IPS DF 4.7 (cell line): ENCODE measurements around the gene RNF135.
"Not testable (repeated sequence)": the region's sequence is repeated elsewhere in the genome, so short reads cannot be mapped to it uniquely, and the experiment has no call there.

ENCODE experiments used
- DNase-seq: peaks from one replicate; pipeline ENCODE4 v3.0.0-alpha.2; 2013; ENCODE audit warnings: low spot score; ENCODE audit errors: extremely low read depth

RNF135 gene, protein sequence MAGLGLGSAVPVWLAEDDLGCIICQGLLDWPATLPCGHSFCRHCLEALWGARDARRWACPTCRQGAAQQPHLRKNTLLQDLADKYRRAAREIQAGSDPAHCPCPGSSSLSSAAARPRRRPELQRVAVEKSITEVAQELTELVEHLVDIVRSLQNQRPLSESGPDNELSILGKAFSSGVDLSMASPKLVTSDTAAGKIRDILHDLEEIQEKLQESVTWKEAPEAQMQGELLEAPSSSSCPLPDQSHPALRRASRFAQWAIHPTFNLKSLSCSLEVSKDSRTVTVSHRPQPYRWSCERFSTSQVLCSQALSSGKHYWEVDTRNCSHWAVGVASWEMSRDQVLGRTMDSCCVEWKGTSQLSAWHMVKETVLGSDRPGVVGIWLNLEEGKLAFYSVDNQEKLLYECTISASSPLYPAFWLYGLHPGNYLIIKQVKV

DNA sequence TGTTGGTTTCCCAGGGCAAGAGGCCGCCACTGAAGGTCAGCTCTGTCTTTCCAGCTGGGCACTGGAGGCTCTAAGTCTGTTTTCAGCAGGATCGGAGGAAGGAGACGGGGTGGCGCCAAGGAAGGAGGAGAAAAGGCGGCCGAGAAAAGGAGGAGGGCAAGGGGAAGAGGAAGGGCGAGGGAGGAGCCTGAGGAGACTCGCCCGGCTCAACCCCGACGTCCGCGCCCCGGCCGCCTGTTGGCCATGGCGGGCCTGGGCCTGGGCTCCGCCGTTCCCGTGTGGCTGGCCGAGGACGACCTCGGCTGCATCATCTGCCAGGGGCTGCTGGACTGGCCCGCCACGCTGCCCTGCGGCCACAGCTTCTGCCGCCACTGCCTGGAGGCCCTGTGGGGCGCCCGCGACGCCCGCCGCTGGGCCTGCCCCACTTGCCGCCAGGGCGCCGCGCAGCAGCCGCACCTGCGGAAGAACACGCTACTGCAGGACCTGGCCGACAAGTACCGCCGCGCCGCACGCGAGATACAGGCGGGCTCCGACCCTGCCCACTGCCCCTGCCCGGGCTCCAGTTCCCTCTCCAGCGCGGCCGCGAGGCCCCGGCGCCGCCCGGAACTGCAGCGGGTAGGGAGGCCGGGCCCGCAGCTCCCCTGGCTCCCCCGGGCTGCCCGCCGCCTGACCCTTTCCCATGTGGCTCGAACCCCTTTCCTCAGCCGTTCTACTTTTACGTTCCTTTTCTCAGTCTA, at the start of gene RNF135:
Gene RNF135, plus strand, starts transcription at position 209 of the 737 bp plus-strand sequence. Its CDS starts 35 bp downstream, at position 244.
- DNase-seq = no peak

DNA sequence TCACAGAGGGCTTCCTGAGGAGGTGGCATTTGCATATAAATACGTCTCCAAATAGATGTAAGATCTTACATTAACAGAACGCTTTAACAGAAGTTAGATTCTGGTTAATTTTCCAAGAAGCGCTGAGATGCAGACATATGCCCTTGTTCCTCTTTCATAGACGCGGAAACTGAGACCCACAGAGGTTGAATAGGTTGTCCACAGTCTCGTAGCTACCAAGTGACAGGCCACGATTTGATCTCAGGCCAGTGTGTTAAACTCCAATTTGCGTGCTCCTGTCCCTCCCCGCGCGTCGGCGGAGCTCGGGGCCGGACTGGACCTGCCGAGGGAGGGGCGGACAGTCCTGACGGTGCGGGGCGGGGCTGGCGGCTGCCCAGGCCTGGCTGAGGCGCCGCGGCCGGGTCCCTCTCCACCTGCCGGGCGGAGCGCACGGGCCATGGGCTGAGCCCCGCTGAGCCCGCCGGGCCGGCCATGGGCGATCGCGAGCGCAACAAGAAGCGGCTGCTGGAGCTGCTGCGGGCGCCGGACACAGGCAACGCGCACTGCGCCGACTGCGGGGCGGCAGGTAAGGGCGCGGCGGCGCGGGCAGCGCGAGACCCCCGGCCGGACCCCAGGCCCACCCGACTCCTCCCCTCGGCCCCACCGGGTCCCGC, 49.2 kb upstream of the RNF135 start, which contains the start of gene ADAP2:
Gene ADAP2, plus strand, starts transcription at position 402 of the 653 bp plus-strand sequence. Its CDS starts 70 bp downstream, at position 472.
- DNase-seq = no peak

DNA sequence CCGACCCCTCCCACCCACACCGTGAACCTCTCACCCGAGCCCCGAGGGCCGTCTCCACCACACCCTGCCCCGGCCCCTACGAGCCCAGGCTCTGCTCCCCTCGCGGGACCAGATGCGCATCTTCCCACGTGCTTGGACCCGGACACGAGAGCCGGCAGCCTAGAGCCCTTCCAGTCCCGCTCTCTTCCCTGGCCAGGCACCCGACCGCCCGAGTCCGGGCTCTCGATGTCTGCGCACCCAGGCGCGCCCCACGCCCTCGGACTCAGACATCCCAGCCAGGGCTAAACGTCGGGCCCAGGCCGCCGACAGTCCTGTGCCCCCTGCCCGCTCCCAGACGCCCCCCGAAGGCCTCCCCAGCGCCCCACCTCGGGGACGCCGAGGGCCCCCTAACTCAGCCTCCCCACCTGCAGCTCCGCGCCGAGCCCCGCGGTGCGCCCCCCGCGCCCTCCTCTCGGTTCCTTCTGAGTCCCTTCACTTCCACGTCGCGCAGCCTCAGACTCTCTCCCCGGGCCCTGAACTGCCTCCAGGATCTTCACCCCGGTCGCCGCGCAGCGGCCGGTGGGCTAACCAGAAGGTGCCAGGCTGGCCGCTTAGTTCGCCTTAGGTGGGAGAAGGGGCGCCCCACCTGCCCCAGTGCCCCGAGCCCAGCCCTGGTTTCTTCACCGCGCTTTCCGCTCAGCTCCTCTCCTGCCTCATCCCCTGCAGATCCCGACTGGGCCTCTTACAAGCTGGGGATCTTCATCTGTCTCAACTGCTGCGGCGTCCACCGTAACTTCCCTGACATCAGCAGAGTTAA, 48.4 kb upstream of the RNF135 start:
- no peak for DNase-seq

DNA sequence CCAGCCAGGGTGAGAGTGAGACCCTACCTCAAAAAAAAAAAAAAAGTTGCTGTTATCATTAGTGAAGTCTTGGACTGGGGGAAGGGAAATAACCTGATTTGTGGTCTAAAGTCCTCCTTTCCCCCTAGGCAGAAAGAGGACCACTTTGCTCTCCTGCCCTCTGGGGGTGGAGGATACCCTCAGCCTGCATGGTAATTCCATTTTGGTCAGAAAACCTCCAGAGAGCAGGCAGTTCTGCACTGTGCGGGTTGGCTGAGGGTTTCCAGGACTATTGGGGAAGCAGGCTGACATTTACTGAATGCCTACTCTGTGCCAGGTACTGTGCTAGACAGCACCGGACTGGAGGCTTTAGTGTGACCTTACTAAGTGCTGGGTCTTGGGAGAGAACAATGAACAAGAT, 46.5 kb upstream of the RNF135 start:
- no peak for DNase-seq

DNA sequence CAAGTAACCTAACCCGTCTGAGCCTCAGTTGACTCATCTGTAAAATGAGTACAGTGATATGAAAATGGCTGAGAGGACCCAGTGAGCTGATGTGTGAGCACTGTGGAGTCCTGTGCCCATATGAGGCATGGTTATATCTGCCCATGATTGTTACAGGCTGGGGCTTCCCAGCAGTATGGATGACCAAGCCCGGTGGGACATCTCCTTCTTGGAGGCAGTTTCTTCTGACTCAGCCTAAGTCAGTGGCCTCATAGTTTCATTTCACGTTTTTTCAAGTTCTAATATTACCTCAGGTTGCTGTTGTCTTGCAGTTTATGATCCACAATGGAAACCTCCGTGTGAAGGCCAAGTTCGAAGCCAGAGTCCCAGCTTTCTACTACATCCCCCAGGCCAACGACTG, 44.3 kb upstream of the RNF135 start:
- no peak for DNase-seq

DNA sequence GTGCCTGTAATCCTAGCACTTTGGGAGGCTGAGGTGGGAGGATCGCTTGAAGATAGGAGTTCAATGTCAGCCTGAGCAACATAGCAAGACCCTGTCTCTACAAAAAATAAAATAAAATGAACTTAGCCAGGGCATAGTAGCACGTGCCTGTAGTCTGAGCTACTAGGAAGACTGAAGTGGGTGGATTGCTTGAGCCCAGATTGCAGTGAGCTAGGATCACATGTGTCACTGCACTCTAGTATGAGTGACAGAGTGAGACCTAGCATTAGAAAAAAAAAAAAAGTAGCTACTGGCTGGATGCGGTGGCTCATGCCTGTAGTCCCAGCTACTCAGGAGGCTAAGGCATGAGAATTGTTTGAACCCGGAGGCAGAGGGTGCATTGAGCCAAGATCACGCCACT, 43.1 kb upstream of the RNF135 start:
- no peak for DNase-seq

DNA sequence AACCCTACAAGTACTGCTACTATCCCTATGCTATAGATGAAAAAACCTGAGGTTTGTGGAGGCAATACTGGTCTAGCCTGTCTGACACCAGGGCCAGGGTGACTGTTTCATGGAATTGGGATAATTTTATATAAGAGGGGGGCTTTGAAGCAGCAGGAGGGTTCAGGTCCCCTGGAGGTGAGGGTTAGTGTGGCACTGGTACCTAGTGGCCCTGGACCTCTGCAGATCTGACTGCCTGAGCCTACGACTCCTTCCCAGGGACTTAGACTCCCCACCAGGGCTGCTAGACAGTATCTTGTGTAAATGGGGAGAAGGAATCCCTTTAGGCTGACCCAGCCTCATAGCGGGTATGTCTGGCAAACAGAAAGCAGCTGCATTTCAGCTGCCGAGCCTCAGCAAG, 42.3 kb upstream of the RNF135 start:
- no peak for DNase-seq

DNA sequence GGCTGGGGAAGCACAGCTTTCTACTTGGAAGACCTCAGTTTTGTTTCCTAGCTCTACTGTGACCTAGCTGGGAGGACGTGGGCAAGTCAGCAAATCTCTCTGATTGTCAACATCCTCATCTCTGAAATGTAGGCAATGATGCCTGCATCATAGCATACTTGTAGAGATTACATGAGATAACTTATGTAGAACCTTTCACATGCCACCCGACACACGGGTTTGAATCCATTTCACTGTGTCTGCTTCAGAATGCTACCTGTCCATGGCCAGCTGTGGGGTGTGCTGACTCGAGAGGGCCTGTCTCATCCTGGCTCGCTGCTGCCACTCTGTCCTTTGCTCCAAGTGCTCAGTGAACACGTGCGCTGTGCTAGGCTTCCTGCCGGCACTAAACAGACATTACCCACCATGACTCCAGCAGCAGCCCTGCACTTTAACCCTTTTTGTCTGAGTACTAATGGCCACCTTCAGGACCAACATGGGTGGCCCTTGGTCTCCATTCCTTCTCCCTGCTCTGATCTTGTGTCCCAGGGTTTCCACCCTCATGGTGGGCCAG, 41.7 kb upstream of the RNF135 start:
- no peak for DNase-seq

DNA sequence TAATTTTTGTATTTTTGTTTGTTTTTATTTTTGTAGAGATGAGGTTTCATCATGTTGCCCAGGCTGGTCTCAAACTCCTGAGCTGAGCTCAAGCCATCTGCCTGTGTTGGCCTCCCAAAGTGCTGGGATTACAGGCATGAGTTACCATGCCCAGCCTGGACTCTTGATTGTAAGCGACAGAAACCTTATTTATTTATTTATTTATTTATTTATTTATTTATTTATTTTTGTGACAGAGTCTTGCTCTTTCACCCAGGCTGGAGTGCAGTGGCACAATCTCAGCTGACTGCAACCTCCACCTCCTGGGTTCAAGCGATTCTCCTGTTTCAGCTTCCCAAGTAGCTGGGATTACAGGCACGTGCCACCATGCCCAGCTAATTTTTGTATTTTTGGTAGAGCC, 41.0 kb upstream of the RNF135 start:
- not testable (repeated sequence) for DNase-seq

DNA sequence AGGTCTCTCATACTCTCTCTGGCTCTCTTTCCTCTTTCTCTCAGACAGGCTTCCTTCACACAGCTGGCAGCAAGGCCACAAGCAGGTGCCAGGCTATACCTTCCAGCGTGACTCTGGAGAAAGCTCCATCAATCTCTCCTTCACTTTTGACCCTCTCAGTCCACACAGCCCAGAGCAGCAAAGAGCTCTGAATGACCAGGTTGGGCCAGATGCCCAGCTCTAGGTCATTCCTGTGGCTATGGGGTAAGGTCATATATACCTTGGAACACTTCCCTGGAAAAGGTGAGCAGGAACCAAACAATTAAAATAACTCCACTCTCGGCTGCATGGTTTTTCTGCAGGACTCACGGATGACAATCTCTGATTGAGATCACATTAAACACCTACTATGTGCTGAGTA, 40.3 kb upstream of the RNF135 start:
- no peak for DNase-seq

DNA sequence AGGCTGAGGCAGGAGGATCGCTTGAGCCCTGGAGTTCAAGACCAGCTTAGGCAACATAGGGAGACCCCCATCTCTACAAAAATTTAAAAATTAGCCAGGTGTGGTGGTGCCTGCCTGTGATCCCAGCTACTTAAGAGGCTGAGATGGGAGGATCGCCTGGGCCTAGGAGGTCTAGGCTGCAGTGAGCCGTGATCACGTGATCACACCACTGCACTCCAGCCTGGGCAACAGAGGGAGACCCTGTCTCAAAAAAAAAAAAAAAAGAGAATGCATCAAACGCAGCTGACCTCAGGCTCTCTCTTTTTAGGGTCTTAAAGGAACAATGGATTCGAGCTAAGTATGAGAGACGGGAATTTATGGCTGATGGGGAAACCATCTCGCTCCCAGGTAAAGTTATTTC, 39.3 kb upstream of the RNF135 start:
- not testable (repeated sequence) for DNase-seq

DNA sequence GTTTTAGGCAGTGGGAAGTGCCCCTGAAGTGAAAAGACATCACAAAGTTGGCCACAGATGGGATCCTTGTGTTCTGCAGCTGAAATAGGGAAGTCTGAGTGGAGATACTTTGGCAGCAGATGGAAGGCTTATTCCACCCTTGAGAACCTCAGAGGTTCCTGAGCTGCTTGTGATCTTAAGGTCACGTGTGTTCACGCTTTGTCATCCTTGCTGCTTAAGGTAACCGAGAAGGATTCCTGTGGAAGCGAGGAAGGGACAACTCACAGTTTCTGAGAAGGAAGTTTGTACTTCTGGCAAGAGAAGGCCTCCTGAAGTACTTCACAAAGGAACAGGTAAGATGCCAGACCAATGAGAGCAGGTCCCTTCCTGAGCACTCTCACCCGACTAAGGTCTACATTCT, 36.9 kb upstream of the RNF135 start:
- no peak for DNase-seq

DNA sequence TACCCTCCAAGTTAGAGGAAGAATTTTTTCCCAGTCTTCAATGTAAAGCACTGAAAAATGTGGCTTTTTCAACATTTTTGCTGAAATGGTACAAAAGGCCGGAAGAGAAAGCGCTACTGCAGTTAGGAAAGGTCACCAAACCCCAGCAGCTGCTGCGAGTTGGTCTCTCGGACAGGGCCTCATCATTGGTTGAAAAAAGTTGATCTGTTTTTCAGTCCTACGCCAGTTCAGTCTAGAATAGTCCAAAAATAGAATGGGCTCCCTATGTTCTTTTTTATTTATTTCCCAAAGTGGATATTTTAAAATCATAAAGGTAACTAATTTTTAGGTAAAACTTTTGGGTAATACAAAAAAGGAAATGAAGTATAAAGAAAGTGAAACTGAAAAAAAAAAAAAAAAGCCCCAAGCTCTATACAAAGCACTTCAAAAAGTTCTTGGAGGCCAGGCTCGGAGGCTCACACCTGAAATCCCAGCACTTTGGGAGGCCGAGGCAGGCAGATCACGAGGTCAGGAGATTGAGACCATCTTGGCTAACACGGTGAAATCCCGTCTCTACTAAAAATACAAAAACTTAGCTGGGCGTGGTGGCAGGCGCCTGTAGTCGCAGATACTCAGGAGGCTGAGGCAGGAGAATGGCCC, 31.7 kb upstream of the RNF135 start:
- no peak for DNase-seq

DNA sequence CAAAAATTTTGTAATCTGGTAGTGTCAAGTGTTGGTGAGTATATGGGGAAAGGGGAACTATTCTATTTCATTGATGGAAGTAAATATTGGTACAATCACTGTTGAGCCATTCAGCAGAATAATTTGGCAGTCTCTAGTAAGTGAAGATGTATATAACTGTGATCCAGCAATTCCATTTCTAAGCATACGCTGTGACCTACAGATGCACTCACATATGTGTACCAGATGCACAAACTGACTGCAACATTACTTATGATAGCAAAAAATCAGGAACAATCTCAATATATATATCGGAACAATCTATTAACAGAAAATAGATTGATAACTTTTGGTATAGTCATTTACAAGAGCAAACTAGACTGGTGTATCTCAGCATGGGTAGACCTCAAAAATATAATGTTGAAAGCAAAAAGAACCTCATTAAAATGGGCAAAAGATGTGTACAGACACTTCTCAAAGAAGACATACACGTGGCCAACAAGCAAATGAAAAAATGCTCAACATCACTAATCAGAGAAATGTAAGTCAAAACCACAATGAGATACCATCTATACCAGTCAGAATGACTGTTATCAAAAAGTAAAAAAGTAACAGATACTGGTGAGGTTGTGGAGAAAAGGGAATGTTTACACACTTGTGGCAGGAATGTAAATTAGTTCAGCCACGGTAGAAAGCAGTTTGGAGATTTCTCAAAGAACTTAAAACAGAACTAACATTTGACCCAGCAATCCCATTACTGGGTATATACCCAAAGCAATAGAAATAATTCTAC, 28.3 kb upstream of the RNF135 start:
- DNase-seq = no peak

DNA sequence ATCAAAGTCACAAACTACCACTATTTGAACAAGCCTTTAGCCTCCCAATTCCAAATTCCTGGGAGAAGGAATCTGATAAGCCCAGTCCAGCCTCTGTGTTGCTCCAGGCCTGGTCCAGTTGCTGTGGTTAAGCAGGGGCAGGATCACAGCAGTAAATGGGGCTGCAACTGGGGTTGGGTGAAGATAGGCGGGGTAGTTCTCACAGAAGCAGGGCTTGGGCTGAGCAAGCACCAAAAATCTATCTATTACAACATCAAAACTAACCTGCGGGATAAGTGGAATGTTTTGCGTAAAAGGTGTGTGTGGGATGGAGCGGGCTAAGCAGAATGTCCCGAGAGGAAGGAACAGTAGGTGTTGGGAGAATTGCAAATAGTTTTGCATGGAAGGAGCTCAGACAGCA, 23.0 kb upstream of the RNF135 start:
- DNase-seq = no peak

DNA sequence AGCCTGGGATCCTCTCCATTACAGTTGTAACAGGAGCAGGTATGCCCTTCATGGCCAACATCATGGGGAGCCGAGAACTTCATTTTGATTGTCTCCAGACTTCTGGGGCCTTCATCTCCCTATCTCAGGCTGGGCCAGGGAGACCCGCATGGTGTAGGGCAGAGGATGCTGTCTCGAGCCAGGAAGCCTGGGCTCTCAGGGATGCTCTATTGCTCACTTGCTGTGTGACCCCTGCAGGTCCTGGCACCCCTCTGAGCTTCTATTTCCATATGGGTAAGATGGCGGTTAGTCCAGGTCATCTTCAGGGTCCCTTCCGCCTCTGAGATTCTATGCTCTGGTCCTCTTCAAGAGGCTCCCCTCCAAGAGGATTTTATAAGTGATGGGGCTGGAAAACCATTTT, 20.6 kb upstream of the RNF135 start:
- DNase-seq = no peak

DNA sequence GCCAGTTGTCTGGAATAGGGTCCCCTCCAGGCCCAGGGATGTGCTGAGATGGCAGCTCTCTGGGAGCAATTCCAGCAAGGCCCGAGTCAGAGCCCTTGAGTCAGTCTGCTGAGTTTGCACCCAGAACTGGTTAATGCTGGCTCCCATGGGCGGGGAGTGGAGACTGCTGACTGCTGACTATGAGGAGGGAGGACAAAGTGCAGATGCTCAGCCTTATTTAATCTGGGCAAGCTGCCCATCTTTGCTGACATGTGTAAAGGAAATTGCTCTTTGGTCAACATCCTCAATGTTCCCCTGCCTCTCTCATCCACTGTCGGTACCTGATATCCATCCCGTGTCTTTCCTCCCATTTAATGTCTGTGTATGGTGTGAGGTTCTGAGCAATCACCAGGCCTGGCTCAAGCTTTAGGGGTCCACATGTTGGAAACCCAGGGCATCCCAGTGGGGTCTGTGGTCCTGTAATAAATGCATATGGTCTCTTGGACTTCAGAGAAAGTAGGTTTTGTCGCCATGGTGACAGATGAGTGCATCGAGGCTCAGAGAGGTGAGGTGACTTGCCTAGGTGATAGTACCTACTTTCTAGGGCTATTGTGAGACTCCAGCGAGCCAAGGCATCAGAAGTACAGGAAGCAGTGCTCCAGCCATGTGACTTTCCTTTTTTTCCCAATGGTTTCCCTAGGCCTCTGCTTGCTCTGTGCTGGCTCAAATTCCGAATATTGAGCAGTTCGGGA, 20.0 kb upstream of the RNF135 start:
- no peak for DNase-seq

DNA sequence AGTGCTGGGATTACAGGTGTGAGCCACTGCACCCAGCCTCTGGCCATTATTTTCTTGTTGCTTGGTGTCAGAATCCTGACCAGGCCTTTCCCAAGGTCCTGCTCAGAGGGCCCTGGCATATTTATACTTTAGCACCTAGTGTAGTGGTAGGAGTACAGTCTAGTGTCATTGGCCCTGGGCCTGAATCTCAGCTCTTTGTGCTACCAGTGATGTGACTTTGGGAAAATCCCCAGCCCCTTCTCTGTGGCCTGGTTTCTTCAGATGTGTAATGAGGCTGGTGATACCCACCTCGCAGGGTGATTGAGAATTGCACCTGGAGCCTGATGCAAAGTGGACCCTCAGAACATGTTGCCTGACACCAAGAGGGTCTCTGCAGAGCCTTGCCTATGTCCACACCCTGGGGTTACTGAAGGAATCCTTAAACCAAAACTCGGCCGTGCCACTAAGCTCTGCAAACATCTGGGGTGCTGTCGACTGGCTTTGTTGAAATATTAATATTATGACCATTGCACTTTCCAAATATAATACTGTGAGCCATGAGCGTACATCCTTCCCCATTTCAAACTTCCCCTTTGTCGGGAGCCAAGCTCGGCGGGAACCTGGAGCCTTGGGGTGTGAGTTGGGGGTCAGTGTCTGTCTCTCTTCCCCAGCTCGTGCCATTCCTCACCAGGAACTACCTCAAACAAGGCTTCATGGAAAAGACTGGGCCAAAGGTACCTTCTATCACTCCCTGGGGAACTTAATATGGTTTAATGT, 18.0 kb upstream of the RNF135 start:
- no peak for DNase-seq
